Activated T-cell treated with anti-CD3 and anti-CD28 coated beads for 1 hour (primary cell): ENCODE data around the gene PSMF1.
"Not testable (repeated sequence)": the region's sequence is repeated elsewhere in the genome, so short reads cannot be mapped to it uniquely, and the experiment has no call there.

Source experiments
- DNase-seq: peaks from one replicate; pipeline ENCODE4 v3.0.0-alpha.2; 2020; ENCODE audit warnings: low read depth

Gene PSMF1

DNA sequence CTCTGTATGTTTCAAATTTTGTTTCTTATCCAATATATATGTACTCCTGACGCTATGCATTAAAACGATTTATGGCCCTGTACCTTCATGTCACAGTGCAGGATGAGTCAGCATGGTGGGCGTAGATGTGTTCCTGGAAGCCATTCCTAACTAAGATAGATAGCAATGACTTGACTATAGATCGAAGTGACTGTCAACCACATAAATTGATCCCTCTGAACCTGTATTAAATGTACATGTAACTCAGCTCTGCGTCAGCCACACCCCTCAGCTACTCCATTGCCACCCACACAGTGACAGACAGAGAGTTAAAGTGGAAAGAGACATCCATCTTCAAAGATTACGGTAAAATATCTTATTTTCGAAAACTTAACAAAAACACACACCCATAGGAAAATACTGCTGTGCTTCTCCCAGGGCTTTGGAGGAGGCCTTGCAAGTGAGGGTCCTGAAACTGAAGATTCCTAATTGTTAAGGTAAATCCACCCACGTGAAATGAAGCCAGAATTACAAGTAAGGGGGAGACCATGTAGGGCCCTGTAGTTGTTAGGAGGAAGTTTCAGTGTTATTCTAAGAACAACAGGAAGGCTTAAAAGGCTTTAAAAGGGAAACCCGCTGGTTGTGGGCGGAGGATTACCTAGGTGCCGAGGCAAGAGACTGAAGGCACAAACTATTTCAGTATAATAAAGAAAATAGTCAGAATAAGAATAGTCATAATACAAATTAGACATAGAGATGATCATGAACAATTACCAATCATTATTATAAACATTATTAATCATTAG lies 97.2 kb downstream of the PSMF1 start:
- DNase-seq: no peak

DNA sequence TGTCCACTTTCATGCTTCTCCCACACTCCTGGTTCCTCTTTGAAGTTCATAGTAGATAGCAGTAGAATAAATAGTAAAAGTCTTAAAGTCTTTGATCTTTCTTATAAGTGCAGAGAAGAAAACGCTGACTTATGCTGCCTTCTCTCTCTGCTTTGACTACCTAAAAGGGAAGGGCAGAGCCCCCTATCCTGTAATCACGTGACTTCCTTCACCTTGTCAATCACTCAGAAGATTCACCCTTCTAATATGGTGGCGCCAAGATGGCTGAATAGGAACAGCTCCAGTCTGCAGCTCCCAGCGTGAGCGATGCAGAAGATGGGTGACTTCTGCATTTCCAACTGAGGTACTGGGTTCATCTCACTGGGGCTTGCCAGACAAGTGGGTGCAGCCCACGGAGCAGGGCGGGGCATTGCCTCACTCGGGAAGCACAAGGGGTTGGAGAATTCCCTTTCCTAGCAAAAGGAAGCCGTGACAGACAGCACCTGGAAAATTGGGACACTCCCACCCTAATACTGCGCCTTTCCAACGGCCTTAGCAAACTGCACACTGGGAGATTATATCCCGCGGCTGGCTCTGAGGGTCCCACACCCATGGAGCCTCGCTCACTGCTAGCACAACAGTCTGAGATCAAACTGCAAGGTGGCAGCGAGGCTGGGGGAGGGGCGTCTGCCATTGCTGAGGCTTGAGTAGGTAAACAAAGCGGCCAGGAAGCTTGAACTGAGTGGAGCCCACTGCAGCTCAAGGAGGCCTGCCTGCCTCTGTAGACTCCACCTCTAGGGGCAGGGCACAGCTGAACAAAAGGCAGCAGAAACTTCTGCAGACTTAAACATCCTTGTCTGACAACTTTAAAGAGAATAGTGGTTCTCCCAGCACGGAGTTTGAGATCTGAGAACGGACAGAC lies 98.4 kb downstream of the PSMF1 start:
- DNase-seq: not testable (repeated sequence)
